Spleen (tissue), 7 donors: ENCODE data around the gene GMDS.

Source experiments
- CTCF ChIP-seq, 11 experiments: fragments of 200-600 bp in 7 of 11; fragments of 450-650 bp in 4 of 11; sonication (generic) in 4 of 11; IDR thresholded peaks in 8 of 11; conservative IDR thresholded peaks in 3 of 11; 1 replicate in 7 of 11; 2 replicates in 4 of 11; pipeline versions ENCODE4 v1.4.0 to v1.8.0; 2016 to 2021; ENCODE audit warnings: antibody characterized with exemption in 11 of 11, inconsistent platforms in 4 of 11, mild to moderate bottlenecking in 1 of 11
- POLR2A ChIP-seq, 3 donors: fragments of 450-650 bp; IDR thresholded peaks; one replicate each; pipeline ENCODE4 v1.5.1; 2017; ENCODE audit warnings: antibody characterized with exemption in 3 of 3, mild to moderate bottlenecking in 1 of 3
- POLR2AphosphoS5 ChIP-seq, 3 donors: sonication (generic); formaldehyde crosslinking; IDR thresholded peaks; one replicate each; pipeline ENCODE4 v1.5.1; 2017; ENCODE audit warnings: antibody characterized with exemption in 3 of 3
- donor health status: DM: no; HTN: no; CAD: no; lungs with moderate emphysema.
- donor health status: DM: no; HTN: no; CAD: no.
- donor health status: DM: no; HTN: no; CAD: no.

- TF ChIP-seq CTCF (IDR thresholded peaks at IDR 0.05 in 8 of 11, conservative IDR thresholded peaks at IDR 0.05 in 3 of 11) = no peak
- TF ChIP-seq POLR2A (IDR thresholded peaks at IDR 0.05) = no peak
- TF ChIP-seq POLR2AphosphoS5 (IDR thresholded peaks at IDR 0.05) = no peak
Observed at GRCh38 chr6:2097464-2097863, 147.9 kb downstream of the GMDS start.
